Omental fat pad (tissue), 4 donors: ENCODE results near the gene PFKFB3. TPM values are rescaled to one million over a fixed set of nuclear protein-coding genes. Genes with fewer than 3 reads are reported as not detected.

Experiments
- ATAC-seq: fragments of 150-250 bp; one replicate; pipeline ENCODE4 v1.9.1; 2016; ENCODE audit warnings: mild to moderate bottlenecking, moderate library complexity; ENCODE audit not compliant: low FRiP score
- DNase-seq: peaks from one replicate; pipeline ENCODE4 v3.0.0-alpha.2; 2019; ENCODE audit warnings: low spot score
- CTCF ChIP-seq, 3 donors: fragments of 450-650 bp; IDR thresholded peaks; one replicate each; pipeline ENCODE4 v1.5.1; 2016 to 2017; ENCODE audit warnings: antibody characterized with exemption in 3 of 3, mild to moderate bottlenecking in 3 of 3, moderate library complexity in 2 of 3
- total RNA-seq, 4 donors: library from RNA; depleted of rRNA; stranded (reverse); fragments of >200 nt; gene quantifications; one replicate each; pipeline ENCODE4 v1.1.0, GENCODE V29; 2016

PFKFB3 gene
- total RNA-seq, 4 donors from 2014 or later: 213 to 1,086 (median 354) TPM

- DNase-seq (no peak), ATAC-seq (no peak)
- TF ChIP-seq CTCF (IDR thresholded peaks at IDR 0.05): no peak
Measured at GRCh38 chr10:6215241-6215640, 12.5 kb downstream of the PFKFB3 start.

- TF ChIP-seq CTCF (IDR thresholded peaks at IDR 0.05): no peak
- no peak for ATAC-seq
- no peak for DNase-seq
Measured at GRCh38 chr10:6215683-6216484, 13.2 kb downstream of the PFKFB3 start.

DNA sequence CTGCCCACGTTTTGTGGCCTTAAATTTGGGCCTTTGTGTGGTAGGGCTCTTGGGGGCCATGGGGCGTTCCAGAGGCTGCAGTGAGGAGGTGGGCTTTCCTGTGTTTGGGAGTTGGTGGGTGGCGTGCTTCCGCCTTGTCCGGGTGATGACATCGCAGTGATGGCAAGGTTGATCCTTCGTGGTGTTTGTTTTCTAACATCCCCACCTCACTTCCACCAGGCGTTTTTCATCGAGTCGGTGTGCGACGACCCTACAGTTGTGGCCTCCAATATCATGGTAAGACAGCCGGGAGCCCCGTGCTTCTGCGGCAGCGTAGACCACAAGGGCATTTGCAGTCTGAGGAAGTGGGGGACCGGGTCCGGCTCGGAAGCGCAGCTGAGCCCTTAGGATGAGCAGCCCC is 14.2 kb downstream of the PFKFB3 start:
- ATAC-seq (no peak), DNase-seq (no peak)
- no peak for TF ChIP-seq CTCF (IDR thresholded peaks at IDR 0.05)

- ATAC-seq (no peak), DNase-seq (no peak)
- TF ChIP-seq CTCF (IDR thresholded peaks at IDR 0.05): no peak
Measured at GRCh38 chr10:6217611-6218010, 14.9 kb downstream of the PFKFB3 start.

DNA sequence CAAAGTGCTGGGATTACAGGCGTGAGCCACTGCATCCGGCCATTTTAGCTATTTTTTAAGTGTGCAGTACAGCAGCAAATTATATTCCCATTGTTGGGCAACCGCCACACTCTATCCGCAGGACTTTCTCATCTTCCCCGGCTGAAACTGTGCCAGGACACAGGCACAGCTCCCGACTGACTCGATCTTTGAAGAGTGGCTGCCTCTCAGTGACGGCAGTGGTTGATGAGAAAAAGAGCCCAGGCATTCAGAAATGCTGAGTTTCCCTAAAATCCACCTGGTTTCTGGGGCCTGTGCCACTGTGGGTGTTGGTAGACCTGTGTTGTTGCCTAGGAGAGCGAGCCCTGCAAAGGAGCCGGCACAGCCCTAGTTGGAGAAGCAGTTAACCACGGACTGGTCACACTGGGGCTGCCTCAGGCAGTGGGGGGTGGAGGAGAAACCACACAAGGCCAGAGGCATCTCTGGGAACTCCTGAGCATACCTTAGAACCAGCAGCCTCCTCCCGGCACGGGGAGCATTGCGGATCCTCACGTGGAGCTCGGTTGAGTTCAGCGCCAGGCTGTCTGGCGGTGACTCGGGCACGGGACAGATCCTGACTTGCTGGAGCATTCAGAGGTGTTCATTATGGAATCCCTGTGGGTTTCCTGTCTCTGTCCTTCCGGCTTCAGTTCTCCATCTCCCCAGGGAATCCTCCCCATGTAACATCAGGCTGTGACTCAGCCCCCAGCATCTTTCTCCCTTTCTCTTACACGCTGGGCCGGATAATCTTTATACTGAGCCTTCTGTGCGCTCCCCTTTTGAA is 16.2 kb downstream of the PFKFB3 start:
- no peak for TF ChIP-seq CTCF (IDR thresholded peaks at IDR 0.05)
- no peak for DNase-seq
- no peak for ATAC-seq

DNA sequence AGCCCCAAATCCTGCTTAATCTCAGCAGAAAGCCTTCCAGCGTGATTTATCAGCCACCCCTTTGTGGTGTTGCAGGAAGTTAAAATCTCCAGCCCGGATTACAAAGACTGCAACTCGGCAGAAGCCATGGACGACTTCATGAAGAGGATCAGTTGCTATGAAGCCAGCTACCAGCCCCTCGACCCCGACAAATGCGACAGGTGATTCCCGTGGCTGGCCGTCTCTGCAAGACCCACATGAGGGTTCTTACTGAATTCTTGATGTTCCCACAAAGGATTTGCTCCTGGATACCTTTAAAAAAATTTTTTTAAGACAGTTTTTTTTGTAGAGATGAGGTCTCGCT is 16.7 kb downstream of the PFKFB3 start:
- TF ChIP-seq CTCF (IDR thresholded peaks at IDR 0.05): no peak

More for the DNA sequence above, 16.7 kb downstream of the PFKFB3 start:
- no peak for DNase-seq
- ATAC-seq: no peak
